AG09319 (cell line): Measurements from ENCODE around the gene SALL1.
A peak's percentile ranks its signal among the peaks of the same experiment; 100 is the strongest.

Source experiments
- DNase-seq: peaks from one replicate; pipeline ENCODE4 v3.0.0-alpha.2; 2010; ENCODE audit warnings: low read depth; ENCODE audit errors: extremely low read depth
- TF ChIP-seq, protein P1 (sequence below): IDR thresholded peaks from 2 replicates; pipeline ENCODE4 v1.5.1; 2011; ENCODE audit warnings: low read depth, mild to moderate bottlenecking, inconsistent platforms, low read length, moderate library complexity

SALL1 gene

DNA sequence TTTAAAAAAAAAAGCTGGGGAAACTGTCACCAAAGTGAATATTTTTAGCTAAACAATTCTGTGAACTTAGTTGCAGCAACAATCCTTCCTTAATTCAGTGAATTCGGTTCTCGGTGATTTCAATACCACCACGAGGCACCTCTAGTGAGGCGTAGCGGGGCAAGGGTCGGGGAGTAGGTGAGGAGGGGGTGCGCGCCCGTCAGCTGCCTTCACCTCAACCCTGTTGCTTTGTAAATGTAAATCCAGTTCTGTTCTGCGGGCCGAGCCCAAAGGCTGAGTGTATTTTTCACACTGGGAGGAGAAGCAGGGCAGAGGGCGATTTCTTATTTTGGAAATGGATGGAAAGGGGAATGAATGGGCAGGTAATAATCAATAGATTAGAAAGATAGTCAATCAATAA, 17.4 kb downstream of the SALL1 start:
- no peak for DNase-seq
- TF ChIP-seq, protein P1, sequence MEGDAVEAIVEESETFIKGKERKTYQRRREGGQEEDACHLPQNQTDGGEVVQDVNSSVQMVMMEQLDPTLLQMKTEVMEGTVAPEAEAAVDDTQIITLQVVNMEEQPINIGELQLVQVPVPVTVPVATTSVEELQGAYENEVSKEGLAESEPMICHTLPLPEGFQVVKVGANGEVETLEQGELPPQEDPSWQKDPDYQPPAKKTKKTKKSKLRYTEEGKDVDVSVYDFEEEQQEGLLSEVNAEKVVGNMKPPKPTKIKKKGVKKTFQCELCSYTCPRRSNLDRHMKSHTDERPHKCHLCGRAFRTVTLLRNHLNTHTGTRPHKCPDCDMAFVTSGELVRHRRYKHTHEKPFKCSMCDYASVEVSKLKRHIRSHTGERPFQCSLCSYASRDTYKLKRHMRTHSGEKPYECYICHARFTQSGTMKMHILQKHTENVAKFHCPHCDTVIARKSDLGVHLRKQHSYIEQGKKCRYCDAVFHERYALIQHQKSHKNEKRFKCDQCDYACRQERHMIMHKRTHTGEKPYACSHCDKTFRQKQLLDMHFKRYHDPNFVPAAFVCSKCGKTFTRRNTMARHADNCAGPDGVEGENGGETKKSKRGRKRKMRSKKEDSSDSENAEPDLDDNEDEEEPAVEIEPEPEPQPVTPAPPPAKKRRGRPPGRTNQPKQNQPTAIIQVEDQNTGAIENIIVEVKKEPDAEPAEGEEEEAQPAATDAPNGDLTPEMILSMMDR = no peak

DNA sequence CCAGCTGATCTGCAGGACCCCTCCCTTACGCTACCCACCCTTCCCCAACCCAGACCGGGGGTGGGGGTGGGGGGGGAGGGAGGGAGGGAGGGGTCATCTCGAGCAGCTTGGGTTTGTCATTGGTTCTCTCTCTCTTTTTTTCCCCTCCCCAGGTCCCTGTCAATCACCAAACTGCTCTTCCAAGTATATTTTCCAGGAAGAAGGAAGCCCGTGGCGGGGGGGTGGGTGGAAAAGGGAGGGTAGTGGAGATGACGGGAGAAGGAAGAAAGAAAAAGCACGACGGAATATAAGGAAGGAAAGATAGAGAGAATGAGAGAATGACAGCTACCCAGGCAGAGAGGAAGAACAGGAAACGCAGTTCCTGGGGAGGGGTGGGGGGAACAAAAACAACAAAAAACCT, 17.9 kb downstream of the SALL1 start:
- DNase-seq = no peak
- TF ChIP-seq, protein P1 = no peak

DNA sequence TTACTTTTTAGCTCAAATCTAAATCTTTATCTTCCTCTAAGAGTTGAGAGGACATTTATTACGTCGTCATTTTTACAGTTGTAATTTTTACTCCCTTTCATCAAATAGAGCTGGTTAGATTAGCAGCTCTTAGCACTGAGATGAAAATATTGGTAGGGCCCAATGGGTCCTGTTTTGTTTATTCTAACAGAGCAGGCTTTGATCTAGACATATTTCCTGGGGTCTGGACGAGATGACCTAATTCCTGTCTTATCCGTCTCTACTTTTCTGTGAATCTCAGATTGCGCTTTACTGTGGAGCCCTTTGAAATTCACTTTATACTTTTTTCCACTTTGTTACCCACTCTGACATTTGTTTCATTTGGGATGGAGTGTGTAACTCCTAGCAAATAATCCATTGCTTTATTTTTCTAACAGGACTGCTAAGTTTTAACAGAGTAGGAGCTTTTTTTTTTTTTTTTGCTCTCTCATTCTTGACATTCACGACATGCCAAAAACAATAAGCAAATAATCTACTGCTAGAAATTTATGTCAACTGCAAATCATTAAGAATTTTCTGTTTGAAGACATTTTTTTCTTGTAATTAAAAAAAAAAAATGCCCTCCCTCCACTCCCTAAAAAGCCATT, 18.5 kb downstream of the SALL1 start:
- TF ChIP-seq, protein P1 = no peak
- no peak for DNase-seq

DNA sequence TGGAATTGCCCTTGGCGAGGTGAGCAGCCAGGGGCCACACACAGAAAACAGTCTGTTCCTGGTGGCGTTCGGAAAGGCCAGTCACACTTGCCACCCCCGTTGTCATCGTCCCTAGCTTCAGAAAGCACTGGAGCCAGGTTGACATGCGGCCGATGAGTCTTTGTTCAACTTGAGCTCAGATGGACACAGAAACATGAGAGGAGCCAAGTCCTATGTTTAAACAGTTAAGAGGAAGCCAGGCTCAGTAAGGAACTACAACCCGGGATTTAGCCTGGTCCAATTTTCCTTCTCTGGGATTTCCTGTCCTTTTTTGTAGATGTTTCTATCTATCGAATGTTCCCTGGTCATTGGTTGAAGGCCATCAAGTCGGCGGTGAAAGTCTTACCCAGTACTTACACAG, 19.5 kb downstream of the SALL1 start:
- DNase-seq = no peak
- TF ChIP-seq, protein P1 = no peak

DNA sequence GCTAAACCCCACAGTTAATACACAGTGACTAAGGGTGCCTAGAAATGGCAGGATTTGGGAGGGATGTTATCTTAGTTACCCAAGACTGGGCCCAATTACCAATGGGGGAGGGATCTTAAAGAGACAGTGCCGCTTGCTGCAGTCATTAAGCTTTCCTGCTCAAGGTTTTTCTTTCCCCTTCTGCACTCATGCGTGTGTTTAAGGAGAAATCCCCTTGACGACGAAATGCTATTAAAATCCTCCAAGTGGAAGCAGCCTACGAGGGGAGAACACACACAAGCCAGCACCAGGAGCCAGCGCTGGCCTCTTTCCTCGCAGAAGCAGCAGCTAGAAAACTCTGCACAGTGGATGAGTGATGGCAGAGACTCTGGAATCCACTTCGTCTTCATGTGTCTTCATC, 22.0 kb downstream of the SALL1 start:
- DNase-seq = no peak
- TF ChIP-seq, protein P1 = no peak

DNA sequence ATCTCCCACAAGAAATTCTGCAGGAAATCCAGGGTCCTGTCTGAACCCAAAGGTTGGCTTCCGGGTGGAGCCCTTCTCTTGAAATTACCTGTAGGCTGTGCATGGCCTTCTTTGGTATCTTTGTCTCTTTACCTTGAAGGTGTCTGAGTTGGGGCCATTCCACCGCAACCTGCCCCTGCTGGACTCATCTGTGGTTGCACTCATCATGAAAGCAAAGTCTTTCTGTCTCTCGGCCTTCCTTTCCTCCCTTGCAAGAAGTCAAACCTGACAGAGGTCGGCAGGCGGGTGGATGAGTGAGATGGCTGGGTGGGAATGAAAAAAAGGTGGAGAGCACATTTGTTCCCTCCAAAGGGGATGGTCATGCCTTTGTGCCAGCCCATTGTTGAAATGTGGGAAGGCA, 25.1 kb downstream of the SALL1 start:
- TF ChIP-seq, protein P1 = no peak
- no peak for DNase-seq

DNA sequence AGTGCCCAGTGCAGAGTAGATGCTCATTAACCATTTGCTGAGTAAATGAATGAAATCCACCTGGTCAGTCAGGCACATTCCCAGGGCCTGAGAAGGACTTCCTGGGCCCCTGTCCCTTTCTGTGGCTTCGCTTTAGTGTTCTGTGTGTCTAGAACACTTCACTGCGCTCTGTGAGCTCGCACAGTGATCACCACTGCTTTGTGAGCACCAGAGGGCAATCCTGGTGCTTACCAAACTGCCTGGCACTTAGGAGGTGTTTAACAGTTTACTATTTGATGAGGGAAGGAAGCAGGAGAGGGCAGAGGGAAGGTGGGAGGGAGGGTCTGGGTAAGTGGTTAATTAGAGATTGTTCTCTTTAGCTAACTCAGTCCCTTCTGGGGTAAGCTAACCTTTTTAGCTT, 26.2 kb downstream of the SALL1 start:
- TF ChIP-seq, protein P1 = peak; percentile 3

More for the DNA sequence above, 26.2 kb downstream of the SALL1 start:
- DNase-seq = no peak
